22Rv1 (cell line): ENCODE results near the gene CENPO.

Source experiments
- CTCF ChIP-seq: fragments of 450-650 bp; IDR thresholded peaks from 2 replicates; pipeline ENCODE4 v1.5.1; 2017; ENCODE audit warnings: mild to moderate bottlenecking
- ZFX ChIP-seq: fragments of 450-650 bp; IDR thresholded peaks from 2 replicates; pipeline ENCODE4 v1.6.1; 2017; ENCODE audit warnings: antibody characterized with exemption, borderline replicate concordance

- TF ChIP-seq CTCF (no peak), ZFX (no peak)
Measured at GRCh38 chr2:24815171-24815570, 21.9 kb downstream of the CENPO start.
